ENCODE data around the gene UBE2J2.

DNA sequence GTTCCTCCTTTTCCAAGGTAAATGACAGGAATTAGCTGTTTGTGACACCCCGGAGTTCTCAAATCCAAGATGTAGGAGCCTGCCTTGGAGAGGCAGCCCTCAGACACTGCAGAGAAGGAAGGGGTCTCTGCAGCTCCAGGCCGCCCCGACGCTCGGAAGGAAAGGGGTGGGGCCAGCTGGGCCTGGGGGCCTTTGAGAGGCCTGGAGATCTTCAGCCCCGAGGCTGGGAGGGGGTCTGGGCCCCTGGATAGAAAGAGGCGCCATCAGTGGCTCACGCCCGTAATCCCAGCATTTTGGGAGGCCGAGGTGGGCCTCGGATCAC lies 66.1 kb downstream of the UBE2J2 start:
- TF ChIP-seq, protein P1, sequence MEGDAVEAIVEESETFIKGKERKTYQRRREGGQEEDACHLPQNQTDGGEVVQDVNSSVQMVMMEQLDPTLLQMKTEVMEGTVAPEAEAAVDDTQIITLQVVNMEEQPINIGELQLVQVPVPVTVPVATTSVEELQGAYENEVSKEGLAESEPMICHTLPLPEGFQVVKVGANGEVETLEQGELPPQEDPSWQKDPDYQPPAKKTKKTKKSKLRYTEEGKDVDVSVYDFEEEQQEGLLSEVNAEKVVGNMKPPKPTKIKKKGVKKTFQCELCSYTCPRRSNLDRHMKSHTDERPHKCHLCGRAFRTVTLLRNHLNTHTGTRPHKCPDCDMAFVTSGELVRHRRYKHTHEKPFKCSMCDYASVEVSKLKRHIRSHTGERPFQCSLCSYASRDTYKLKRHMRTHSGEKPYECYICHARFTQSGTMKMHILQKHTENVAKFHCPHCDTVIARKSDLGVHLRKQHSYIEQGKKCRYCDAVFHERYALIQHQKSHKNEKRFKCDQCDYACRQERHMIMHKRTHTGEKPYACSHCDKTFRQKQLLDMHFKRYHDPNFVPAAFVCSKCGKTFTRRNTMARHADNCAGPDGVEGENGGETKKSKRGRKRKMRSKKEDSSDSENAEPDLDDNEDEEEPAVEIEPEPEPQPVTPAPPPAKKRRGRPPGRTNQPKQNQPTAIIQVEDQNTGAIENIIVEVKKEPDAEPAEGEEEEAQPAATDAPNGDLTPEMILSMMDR (conservative IDR thresholded peaks at IDR 0.05; ENCODE audit: low read depth, low read length): no peak
- TF ChIP-seq ELK1 (IDR thresholded peaks at IDR 0.05; ENCODE audit: borderline replicate concordance, low read depth, low read length) (no peak), USF2 (IDR thresholded peaks at IDR 0.05; ENCODE audit: low read depth, low read length) (no peak), MXI1 (IDR thresholded peaks at IDR 0.05; ENCODE audit: borderline replicate concordance, low read depth, low read length) (no peak), POLR2A (IDR thresholded peaks at IDR 0.05; ENCODE audit: low read depth, low read length) (no peak), SMC3 (IDR thresholded peaks at IDR 0.05; ENCODE audit: low read depth, low read length) (no peak), RFX5 (IDR thresholded peaks at IDR 0.05; ENCODE audit: low read depth, low read length) (no peak), RAD21 (IDR thresholded peaks at IDR 0.05; ENCODE audit: low read length) (no peak), CEBPB (IDR thresholded peaks at IDR 0.05; ENCODE audit: low read depth, low read length) (no peak), BHLHE40 (IDR thresholded peaks at IDR 0.05; ENCODE audit: low read depth, low read length) (no peak), NFE2L2 (IDR thresholded peaks at IDR 0.05; ENCODE audit: low read depth, low read length) (no peak), RCOR1 (IDR thresholded peaks at IDR 0.05; ENCODE audit: insufficient replicate concordance, low read length) (no peak), CHD1 (IDR thresholded peaks at IDR 0.05; ENCODE audit: low read depth, low read length) (no peak)

All from IMR-90 (cell line).